Neural progenitor cell (in vitro differentiated cells): ENCODE data around the gene ADGRF1. TPM values are rescaled to one million over a fixed set of nuclear protein-coding genes. Genes with fewer than 3 reads are reported as not detected.

ENCODE experiments used
- DNase-seq: peaks from one replicate; pipeline ENCODE4 v3.0.0-alpha.2; 2016; ENCODE audit warnings: low spot score
- H2AFZ ChIP-seq: fragments of 200-600 bp; sonication (generic); replicated peaks from 2 replicates; pipeline ENCODE4 v1.6.1; 2016; ENCODE audit warnings: antibody characterized with exemption
- H3F3A ChIP-seq: fragments of 200-600 bp; sonication (generic); 2 replicates; pipeline ENCODE4 v1.6.1; 2016; ENCODE audit warnings: antibody characterized with exemption, low read depth
- H3K27ac ChIP-seq: fragments of 200-600 bp; sonication (generic); 2 replicates; pipeline ENCODE4 v1.5.1; 2016; ENCODE audit warnings: mild to moderate bottlenecking
- H3K27me3 ChIP-seq: fragments of 200-600 bp; sonication (generic); 2 replicates; pipeline ENCODE4 v1.6.1; 2016; ENCODE audit warnings: mild to moderate bottlenecking, moderate library complexity
- H3K36me3 ChIP-seq: fragments of 200-600 bp; sonication (generic); 2 replicates; pipeline ENCODE4 v1.5.1; 2016
- H3K4me1 ChIP-seq: fragments of 200-600 bp; sonication (generic); 2 replicates; pipeline ENCODE4 v1.6.1; 2016; ENCODE audit warnings: mixed run types
- H3K4me2 ChIP-seq: fragments of 200-600 bp; sonication (generic); 2 replicates; pipeline ENCODE4 v1.6.1; 2016
- H3K4me3 ChIP-seq: fragments of 200-600 bp; sonication (generic); 2 replicates; pipeline ENCODE4 v1.5.1; 2016
- H3K79me2 ChIP-seq: fragments of 200-600 bp; sonication (generic); 2 replicates; pipeline ENCODE4 v1.6.1; 2016; ENCODE audit warnings: low read depth
- H3K9ac ChIP-seq: fragments of 200-600 bp; sonication (generic); 2 replicates; pipeline ENCODE4 v1.6.1; 2016
- H3K9me3 ChIP-seq: fragments of 200-600 bp; sonication (generic); 2 replicates; pipeline ENCODE4 v1.5.1; 2016; ENCODE audit warnings: low read depth
- H4K20me1 ChIP-seq: fragments of 200-600 bp; sonication (generic); 2 replicates; pipeline ENCODE4 v1.6.1; 2016; ENCODE audit warnings: low read depth
- H3K27ac Mint-ChIP-seq: 3 replicates; pipeline ENCODE4 v1.8.0; 2021; ENCODE audit warnings: mixed read lengths
- H3K27me3 Mint-ChIP-seq: 2 replicates; pipeline ENCODE4 v1.8.0; 2022; ENCODE audit warnings: low read depth, mild to moderate bottlenecking, inconsistent platforms, moderate library complexity, mixed read lengths; ENCODE audit not compliant: insufficient read depth
- H3K36me3 Mint-ChIP-seq: 3 replicates; pipeline ENCODE4 v1.8.0; 2021; ENCODE audit warnings: mixed read lengths
- H3K4me1 Mint-ChIP-seq: 3 replicates; pipeline ENCODE4 v1.8.0; 2021; ENCODE audit warnings: mixed read lengths
- H3K4me3 Mint-ChIP-seq: 3 replicates; pipeline ENCODE4 v1.8.0; 2021; ENCODE audit warnings: mild to moderate bottlenecking, moderate library complexity, mixed read lengths
- H3K9me3 Mint-ChIP-seq: 3 replicates; pipeline ENCODE4 v1.8.0; 2020; ENCODE audit warnings: mixed read lengths
- CTCF ChIP-seq: fragments of 200-600 bp; sonication (generic); IDR thresholded peaks from 2 replicates; pipeline ENCODE4 v1.5.1; 2017; ENCODE audit warnings: antibody characterized with exemption, mild to moderate bottlenecking
- EZH2 ChIP-seq: fragments of 200-600 bp; sonication (generic); IDR thresholded peaks from 2 replicates; pipeline ENCODE4 v1.6.1; 2017; ENCODE audit warnings: antibody characterized with exemption, mild to moderate bottlenecking, moderate library complexity
- EZH2phosphoT487 ChIP-seq: fragments of 200-600 bp; sonication (generic); IDR thresholded peaks from 2 replicates; pipeline ENCODE4 v1.6.1; 2017; ENCODE audit warnings: antibody characterized with exemption
- total RNA-seq: library from RNA; depleted of rRNA; stranded (reverse); fragments of >200 nt; gene quantifications from 2 replicates; pipeline ENCODE4 v1.2.3, GENCODE V29; 2015; ENCODE audit warnings: low replicate concordance

The ADGRF1 gene
- total RNA-seq, 1 donor from 2014 or later, result not detected

- Histone ChIP-seq H3K4me2 (peak overlapping the region; percentile 29), H3K9me3 (no peaks in the 10 kb centered on the region), H3K4me3 (no peak overlapping the region), H4K20me1 (no peaks in the 10 kb centered on the region), H3K36me3 (no peaks in the 10 kb centered on the region), H3K9ac (no peak overlapping the region), H3K4me1 (peaks cover 9% of the 10 kb centered on the region), H3K79me2 (no peaks in the 10 kb centered on the region), H2AFZ (peak overlapping the region; percentile 88), H3K27me3 (no peaks in the 10 kb centered on the region), H3K27ac (no peak overlapping the region), H3F3A (no peaks in the 10 kb centered on the region)
- H3K27me3 Mint-ChIP-seq, result peaks cover 3% of the 10 kb centered on the region
- no peak overlapping the region for H3K27ac Mint-ChIP-seq
- H3K36me3 Mint-ChIP-seq, result no peaks in the 10 kb centered on the region
- peaks cover 11% of the 10 kb centered on the region for H3K4me1 Mint-ChIP-seq
- DNase-seq, result no peak
- H3K4me3 Mint-ChIP-seq, result no peak overlapping the region
- no peaks in the 10 kb centered on the region for H3K9me3 Mint-ChIP-seq
- TF ChIP-seq EZH2phosphoT487 (no peak), EZH2 (no peak), CTCF (no peak)
These were observed 85.7 kb downstream of the ADGRF1 start for GRCh38 chr6:46956409-46956808.

GRCh38 chr6:46954837-46955451 lies 87.2 kb downstream of the ADGRF1 start:
- Histone ChIP-seq H3K4me3 (no peak overlapping the region), H3F3A (no peaks in the 10 kb centered on the region), H3K27ac (no peak overlapping the region), H3K79me2 (no peaks in the 10 kb centered on the region), H3K9me3 (no peaks in the 10 kb centered on the region), H4K20me1 (no peaks in the 10 kb centered on the region), H3K36me3 (no peaks in the 10 kb centered on the region), H3K4me1 (peaks cover 9% of the 10 kb centered on the region), H3K9ac (no peak overlapping the region), H3K4me2 (no peak overlapping the region), H2AFZ (no peak overlapping the region), H3K27me3 (no peaks in the 10 kb centered on the region)
- no peaks in the 10 kb centered on the region for H3K36me3 Mint-ChIP-seq
- H3K27ac Mint-ChIP-seq, result no peak overlapping the region
- peaks cover 11% of the 10 kb centered on the region for H3K4me1 Mint-ChIP-seq
- DNase-seq, result no peak
- TF ChIP-seq EZH2, result no peak
- TF ChIP-seq EZH2phosphoT487, result no peak
- no peak for TF ChIP-seq CTCF
- no peak overlapping the region for H3K4me3 Mint-ChIP-seq
- peaks cover 6% of the 10 kb centered on the region for H3K27me3 Mint-ChIP-seq
- H3K9me3 Mint-ChIP-seq, result no peaks in the 10 kb centered on the region

GRCh38 chr6:46953921-46954320 lies 88.2 kb downstream of the ADGRF1 start:
- Mint-ChIP-seq H3K36me3 (no peaks in the 10 kb centered on the region), H3K27me3 (peaks cover 6% of the 10 kb centered on the region), H3K4me3 (no peak overlapping the region), H3K4me1 (peaks cover 11% of the 10 kb centered on the region), H3K27ac (no peak overlapping the region), H3K9me3 (no peaks in the 10 kb centered on the region)
- Histone ChIP-seq H3F3A (no peaks in the 10 kb centered on the region), H3K27me3 (no peaks in the 10 kb centered on the region), H2AFZ (no peak overlapping the region), H3K27ac (no peak overlapping the region), H3K79me2 (no peaks in the 10 kb centered on the region), H3K36me3 (no peaks in the 10 kb centered on the region), H3K4me3 (no peak overlapping the region), H3K4me1 (peaks cover 9% of the 10 kb centered on the region), H3K9ac (no peak overlapping the region), H3K9me3 (no peaks in the 10 kb centered on the region), H4K20me1 (no peaks in the 10 kb centered on the region), H3K4me2 (no peak overlapping the region)
- TF ChIP-seq EZH2, result no peak
- no peak for TF ChIP-seq EZH2phosphoT487
- no peak for TF ChIP-seq CTCF
- no peak for DNase-seq
